Vagina (tissue), 2 donors: ENCODE results near the gene FUT7.

Source experiments
- CTCF ChIP-seq, 3 experiments: fragments of 450-650 bp in 2 of 3; fragments of 200-600 bp in 1 of 3; sonication (generic) in 1 of 3; IDR thresholded peaks; one replicate each; pipeline ENCODE4 v1.5.1; 2017 to 2019; ENCODE audit warnings: antibody characterized with exemption in 3 of 3, mild to moderate bottlenecking in 2 of 3, moderate library complexity in 2 of 3
- POLR2AphosphoS5 ChIP-seq, 2 donors: sonication (generic); formaldehyde crosslinking; IDR thresholded peaks; one replicate each; pipeline ENCODE4 v1.9.0; 2017; ENCODE audit warnings: antibody characterized with exemption in 2 of 2, mild to moderate bottlenecking in 2 of 2, low read depth in 1 of 2; ENCODE audit not compliant: insufficient read depth in 1 of 2

- no peak for TF ChIP-seq POLR2AphosphoS5 (IDR thresholded peaks at IDR 0.05; ENCODE audit: insufficient read depth in 1 of 2, low read depth in 1 of 2)
- TF ChIP-seq CTCF (IDR thresholded peaks at IDR 0.05) = no peak
Observed at GRCh38 chr9:137068539-137069507, 36.9 kb upstream of the FUT7 start.
